Thymus (tissue), 11 donors: ENCODE data around the gene CFAP299. TPM values are rescaled to one million over a fixed set of nuclear protein-coding genes. Genes with fewer than 3 reads are reported as not detected.

ENCODE experiments used
- DNase-seq, 9 donors: peaks; one replicate each; pipeline ENCODE4 v3.0.0-alpha.2; 2013; ENCODE audit warnings: low spot score in 9 of 9, low read depth in 6 of 9, missing footprints in 1 of 9
- H3K27ac ChIP-seq, 2 donors: one replicate each; pipeline ENCODE4 v1.5.1; 2013; ENCODE audit warnings: control low read depth in 1 of 2, low read depth in 1 of 2, low read length in 1 of 2, mild to moderate bottlenecking in 1 of 2, moderate library complexity in 1 of 2
- H3K27me3 ChIP-seq, 2 donors: one replicate each; pipeline ENCODE4 v1.5.1; 2013; ENCODE audit warnings: low read length in 1 of 2; ENCODE audit not compliant: control insufficient read depth in 2 of 2, insufficient read depth in 1 of 2
- H3K36me3 ChIP-seq, 2 donors: one replicate each; pipeline ENCODE4 v1.5.1; 2013; ENCODE audit warnings: low read length in 1 of 2, mild to moderate bottlenecking in 1 of 2, moderate library complexity in 1 of 2; ENCODE audit not compliant: control insufficient read depth in 2 of 2, insufficient read depth in 2 of 2
- H3K4me1 ChIP-seq, 2 donors: one replicate each; pipeline ENCODE4 v1.5.1; 2013; ENCODE audit warnings: low read length in 2 of 2; ENCODE audit not compliant: control insufficient read depth in 2 of 2, insufficient read depth in 2 of 2
- H3K4me3 ChIP-seq, 2 donors: one replicate each; pipeline ENCODE4 v1.5.1; 2013; ENCODE audit warnings: low read length in 2 of 2, control low read depth in 1 of 2, mild to moderate bottlenecking in 1 of 2
- H3K9me3 ChIP-seq, 2 donors: one replicate each; pipeline ENCODE4 v1.5.1; 2013; ENCODE audit warnings: low read length in 1 of 2, mild to moderate bottlenecking in 1 of 2; ENCODE audit not compliant: control insufficient read depth in 2 of 2, insufficient read depth in 1 of 2
- WGBS: extraction: QIAGEN DNeasy Blood & Tissue Kit; methylation state at CpG from one replicate; pipeline ENCODE4 v1.1.7; 2013; 5-methylcytosine and 5-hydroxymethylcytosine counted together
- polyA plus RNA-seq: library from polyadenylated mRNA; stranded (reverse); fragments of 200-250 nt; gene quantifications from one replicate; pipeline ENCODE4 v1.2.3, GENCODE V29; 2013
- total RNA-seq: library from RNA; stranded (reverse); fragments of 120-200 nt; gene quantifications from one replicate; pipeline ENCODE4 v1.2.4, GENCODE V29; 2013
- donor health status: healthy.

The CFAP299 gene
- total and polyA plus RNA-seq, 2 donors: 0.18 to 1.0 TPM

GRCh38 chr4:80839281-80839680 lies 503.8 kb downstream of the CFAP299 start:
- H3K4me1 ChIP-seq: no peaks in the 10 kb centered on the region
- 93% methylated on average over 1 of the region's 1 CpG for WGBS
- no peak overlapping the region for H3K4me3 ChIP-seq
- DNase-seq: no peak
- no peaks in the 10 kb centered on the region for H3K27me3 ChIP-seq
- H3K9me3 ChIP-seq: no peaks in the 10 kb centered on the region
- H3K27ac ChIP-seq: no peak overlapping the region
- no peaks in the 10 kb centered on the region for H3K36me3 ChIP-seq

GRCh38 chr4:80839792-80840191 lies 504.3 kb downstream of the CFAP299 start:
- Histone ChIP-seq H3K4me3 (no peak overlapping the region), H3K4me1 (no peaks in the 10 kb centered on the region)

GRCh38 chr4:80840396-80840795 lies 504.9 kb downstream of the CFAP299 start:
- Histone ChIP-seq H3K27ac (no peak overlapping the region), H3K36me3 (no peaks in the 10 kb centered on the region), H3K9me3 (no peaks in the 10 kb centered on the region), H3K4me3 (no peak overlapping the region), H3K27me3 (no peaks in the 10 kb centered on the region), H3K4me1 (no peaks in the 10 kb centered on the region)
- WGBS: 65% methylated on average over 1 of the region's 1 CpG
- no peak for DNase-seq

More at GRCh38 chr4:80839792-80840191, 504.3 kb downstream of the CFAP299 start:
- no peak overlapping the region for H3K27ac ChIP-seq
- H3K9me3 ChIP-seq: no peaks in the 10 kb centered on the region
- H3K36me3 ChIP-seq: no peaks in the 10 kb centered on the region
- no peak for DNase-seq
- H3K27me3 ChIP-seq: no peaks in the 10 kb centered on the region

- H3K4me3 ChIP-seq: no peak overlapping the region
- no peaks in the 10 kb centered on the region for H3K27me3 ChIP-seq
- 90% methylated on average over 2 of the region's 2 CpGs for WGBS
- no peaks in the 10 kb centered on the region for H3K9me3 ChIP-seq
- no peak for DNase-seq
- H3K4me1 ChIP-seq: no peaks in the 10 kb centered on the region
- H3K27ac ChIP-seq: no peak overlapping the region
- H3K36me3 ChIP-seq: no peaks in the 10 kb centered on the region
These were observed 506.2 kb downstream of the CFAP299 start for GRCh38 chr4:80841587-80842281.

GRCh38 chr4:80846210-80846609 lies 510.7 kb downstream of the CFAP299 start:
- Histone ChIP-seq H3K27ac (no peak overlapping the region), H3K4me3 (no peak overlapping the region), H3K4me1 (no peaks in the 10 kb centered on the region), H3K27me3 (no peaks in the 10 kb centered on the region), H3K36me3 (no peaks in the 10 kb centered on the region), H3K9me3 (no peaks in the 10 kb centered on the region)
- DNase-seq: no peak

GRCh38 chr4:80852061-80852460 lies 516.5 kb downstream of the CFAP299 start:
- Histone ChIP-seq H3K4me3 (no peak overlapping the region), H3K27ac (no peak overlapping the region), H3K9me3 (no peaks in the 10 kb centered on the region), H3K4me1 (no peaks in the 10 kb centered on the region), H3K36me3 (no peaks in the 10 kb centered on the region), H3K27me3 (no peaks in the 10 kb centered on the region)
- DNase-seq: no peak
- 93% methylated on average over 2 of the region's 2 CpGs for WGBS

GRCh38 chr4:80873571-80873970 lies 538.0 kb downstream of the CFAP299 start:
- Histone ChIP-seq H3K4me3 (no peak overlapping the region), H3K36me3 (no peaks in the 10 kb centered on the region), H3K9me3 (no peaks in the 10 kb centered on the region), H3K4me1 (no peaks in the 10 kb centered on the region), H3K27me3 (no peaks in the 10 kb centered on the region), H3K27ac (no peak overlapping the region)
- 100% methylated on average over 1 of the region's 1 CpG for WGBS
- no peak for DNase-seq

- H3K27ac ChIP-seq: no peak overlapping the region
- WGBS: 97% methylated on average over 2 of the region's 2 CpGs
- no peaks in the 10 kb centered on the region for H3K9me3 ChIP-seq
- H3K36me3 ChIP-seq: no peaks in the 10 kb centered on the region
- H3K4me3 ChIP-seq: no peak overlapping the region
- H3K27me3 ChIP-seq: no peaks in the 10 kb centered on the region
- H3K4me1 ChIP-seq: no peaks in the 10 kb centered on the region
- DNase-seq: no peak
These were observed 539.4 kb downstream of the CFAP299 start for GRCh38 chr4:80874979-80875378.

GRCh38 chr4:80875642-80876041 lies 540.1 kb downstream of the CFAP299 start:
- 88% methylated on average over 3 of the region's 3 CpGs for WGBS
- no peak for DNase-seq
- no peaks in the 10 kb centered on the region for H3K27me3 ChIP-seq
- H3K36me3 ChIP-seq: no peaks in the 10 kb centered on the region
- no peak overlapping the region for H3K27ac ChIP-seq
- H3K9me3 ChIP-seq: no peaks in the 10 kb centered on the region
- no peaks in the 10 kb centered on the region for H3K4me1 ChIP-seq
- no peak overlapping the region for H3K4me3 ChIP-seq

GRCh38 chr4:80876810-80877209 lies 541.3 kb downstream of the CFAP299 start:
- Histone ChIP-seq H3K27me3 (no peaks in the 10 kb centered on the region), H3K4me3 (no peak overlapping the region), H3K27ac (no peak overlapping the region), H3K4me1 (no peaks in the 10 kb centered on the region), H3K36me3 (no peaks in the 10 kb centered on the region), H3K9me3 (no peaks in the 10 kb centered on the region)
- DNase-seq: no peak
